Measurements from ENCODE around the gene SAMD8.

DNA sequence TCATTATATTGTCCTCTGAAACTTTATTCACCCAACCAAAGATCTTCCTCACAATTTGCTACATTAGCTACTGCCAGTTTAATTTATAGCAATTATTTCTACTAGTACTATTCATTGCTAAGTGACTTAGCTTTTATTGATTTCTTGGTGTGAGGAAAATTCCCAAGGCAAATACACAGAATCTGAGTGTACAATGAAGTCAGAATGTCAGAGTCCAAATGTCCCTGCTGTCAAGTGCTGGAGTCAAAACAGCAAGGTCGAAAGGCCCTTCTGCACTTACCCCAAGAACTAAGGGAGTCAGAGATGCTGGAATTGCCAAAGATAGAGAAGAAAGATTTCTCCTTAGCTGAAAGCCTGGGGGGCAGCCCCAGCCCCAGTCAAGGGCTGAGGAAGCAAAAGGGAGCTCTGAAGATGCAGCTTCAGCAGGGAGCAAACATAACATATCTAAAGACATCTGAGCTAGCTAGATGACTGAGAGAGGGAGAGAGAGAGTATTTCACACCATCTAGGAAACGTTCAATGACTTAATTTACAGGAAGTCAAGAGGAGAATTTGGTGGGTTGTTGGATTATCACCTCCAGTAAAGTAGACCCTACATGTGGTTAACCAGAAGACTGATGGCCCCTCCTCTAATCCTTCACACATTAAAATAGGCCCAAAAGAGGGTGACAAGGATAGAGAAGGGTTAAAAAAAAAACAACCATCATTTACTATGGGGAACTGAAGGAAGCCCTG lies 36.6 kb upstream of the SAMD8 start:
- TF ChIP-seq, protein P1, sequence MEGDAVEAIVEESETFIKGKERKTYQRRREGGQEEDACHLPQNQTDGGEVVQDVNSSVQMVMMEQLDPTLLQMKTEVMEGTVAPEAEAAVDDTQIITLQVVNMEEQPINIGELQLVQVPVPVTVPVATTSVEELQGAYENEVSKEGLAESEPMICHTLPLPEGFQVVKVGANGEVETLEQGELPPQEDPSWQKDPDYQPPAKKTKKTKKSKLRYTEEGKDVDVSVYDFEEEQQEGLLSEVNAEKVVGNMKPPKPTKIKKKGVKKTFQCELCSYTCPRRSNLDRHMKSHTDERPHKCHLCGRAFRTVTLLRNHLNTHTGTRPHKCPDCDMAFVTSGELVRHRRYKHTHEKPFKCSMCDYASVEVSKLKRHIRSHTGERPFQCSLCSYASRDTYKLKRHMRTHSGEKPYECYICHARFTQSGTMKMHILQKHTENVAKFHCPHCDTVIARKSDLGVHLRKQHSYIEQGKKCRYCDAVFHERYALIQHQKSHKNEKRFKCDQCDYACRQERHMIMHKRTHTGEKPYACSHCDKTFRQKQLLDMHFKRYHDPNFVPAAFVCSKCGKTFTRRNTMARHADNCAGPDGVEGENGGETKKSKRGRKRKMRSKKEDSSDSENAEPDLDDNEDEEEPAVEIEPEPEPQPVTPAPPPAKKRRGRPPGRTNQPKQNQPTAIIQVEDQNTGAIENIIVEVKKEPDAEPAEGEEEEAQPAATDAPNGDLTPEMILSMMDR (IDR thresholded peaks at IDR 0.05; ENCODE audit: insufficient read depth, low read length), result no peak
- no peak for TF ChIP-seq POLR2AphosphoS5 (IDR thresholded peaks at IDR 0.05; ENCODE audit: low read depth)
